ENCODE measurements around the gene VTN. TPM values are rescaled to one million over a fixed set of nuclear protein-coding genes. Genes with fewer than 3 reads are reported as not detected.
A peak's percentile ranks its signal among the peaks of the same experiment; 100 is the strongest.

VTN gene
- total RNA-seq, 1 donor from 2014 or later: 0.25 TPM

DNA sequence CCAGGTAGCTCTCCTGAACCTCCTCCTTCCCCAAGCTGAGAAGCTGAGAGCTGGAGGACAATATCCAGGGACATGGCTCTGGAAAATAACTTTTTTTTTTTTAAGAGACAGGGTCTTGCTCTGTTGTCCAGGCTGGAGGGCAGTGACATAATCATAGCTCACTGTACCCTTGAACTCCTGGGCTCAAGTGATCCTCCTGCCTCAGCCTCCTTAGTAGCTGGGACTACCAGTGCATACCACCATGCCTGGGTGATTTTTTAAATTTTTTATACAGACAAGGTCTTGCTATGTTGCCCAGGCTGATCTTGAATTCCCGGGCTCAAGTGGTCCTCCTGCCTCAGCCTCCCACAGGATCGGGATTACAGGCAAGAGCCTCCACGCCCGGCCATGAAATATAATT is 29.7 kb upstream of the VTN start:
- no peak overlapping the region for H3K4me3 Mint-ChIP-seq (ENCODE audit: unreplicated experiment)
- H3K27ac Mint-ChIP-seq (ENCODE audit: unreplicated experiment): no peak overlapping the region
- H3K36me3 Mint-ChIP-seq (ENCODE audit: unreplicated experiment): peaks cover 4% of the 10 kb centered on the region
- peaks cover 10% of the 10 kb centered on the region for H3K4me1 Mint-ChIP-seq (ENCODE audit: low read depth, unreplicated experiment)
- H3K9me3 Mint-ChIP-seq (ENCODE audit: unreplicated experiment): peaks cover 10% of the 10 kb centered on the region
- peaks cover 19% of the 10 kb centered on the region for H3K27me3 Mint-ChIP-seq (ENCODE audit: unreplicated experiment)
- TF ChIP-seq CTCF (IDR thresholded peaks at IDR 0.05; ENCODE audit: partially characterized antibody, unreplicated experiment): no peak
- no peak for DNase-seq

DNA sequence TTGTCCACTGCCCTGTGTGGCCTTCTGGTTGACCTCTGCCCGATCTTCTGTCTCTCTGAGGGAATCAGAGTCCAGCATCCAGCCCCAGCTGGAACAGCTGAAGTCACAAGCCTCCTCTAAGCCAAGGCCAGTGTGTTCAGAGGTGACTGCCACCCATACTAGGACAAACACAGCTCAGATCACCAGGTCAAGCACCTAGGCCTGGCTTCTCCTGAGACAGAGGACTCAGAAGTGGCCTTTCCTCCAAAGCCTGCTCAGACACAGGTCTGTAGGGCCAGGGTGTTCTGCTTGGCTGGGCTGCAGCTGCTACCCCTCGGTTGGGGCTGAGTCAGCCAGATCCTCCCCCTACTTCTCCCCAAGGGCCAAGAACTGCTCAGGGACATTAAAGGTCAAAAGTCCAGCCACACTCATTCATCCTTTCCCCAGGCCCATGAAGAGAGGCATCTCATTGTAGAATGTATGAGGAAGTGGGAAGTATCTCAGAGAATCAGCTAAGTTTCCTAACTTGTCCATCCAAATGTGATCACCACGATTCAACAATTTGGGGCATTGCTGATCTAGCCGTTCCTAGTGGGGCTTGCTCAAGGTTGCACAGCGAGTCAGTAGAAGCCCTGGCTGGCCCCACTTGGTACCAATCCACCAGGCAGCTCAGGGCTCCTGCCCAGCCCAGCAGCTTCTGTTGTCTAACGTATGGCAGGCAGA is 28.3 kb upstream of the VTN start:
- Mint-ChIP-seq H3K36me3 (ENCODE audit: unreplicated experiment) (peaks cover 11% of the 10 kb centered on the region), H3K4me3 (ENCODE audit: unreplicated experiment) (peak overlapping the region; percentile 48), H3K9me3 (ENCODE audit: unreplicated experiment) (peaks cover 4% of the 10 kb centered on the region), H3K4me1 (ENCODE audit: low read depth, unreplicated experiment) (peaks cover 10% of the 10 kb centered on the region), H3K27me3 (ENCODE audit: unreplicated experiment) (peaks cover 19% of the 10 kb centered on the region), H3K27ac (ENCODE audit: unreplicated experiment) (peak overlapping the region; percentile 85)
- DNase-seq: no peak
- no peak for TF ChIP-seq CTCF (IDR thresholded peaks at IDR 0.05; ENCODE audit: partially characterized antibody, unreplicated experiment)

- Mint-ChIP-seq H3K36me3 (ENCODE audit: unreplicated experiment) (peaks cover 11% of the 10 kb centered on the region), H3K9me3 (ENCODE audit: unreplicated experiment) (peaks cover 4% of the 10 kb centered on the region), H3K27ac (ENCODE audit: unreplicated experiment) (peak overlapping the region; percentile 85), H3K4me1 (ENCODE audit: low read depth, unreplicated experiment) (peaks cover 10% of the 10 kb centered on the region), H3K4me3 (ENCODE audit: unreplicated experiment) (peak overlapping the region; percentile 48), H3K27me3 (ENCODE audit: unreplicated experiment) (peaks cover 19% of the 10 kb centered on the region)
- DNase-seq: no peak
- TF ChIP-seq CTCF (IDR thresholded peaks at IDR 0.05; ENCODE audit: partially characterized antibody, unreplicated experiment): no peak
Measured at GRCh38 chr17:28397687-28398279, 27.7 kb upstream of the VTN start.

- DNase-seq: no peak
- Mint-ChIP-seq H3K4me1 (ENCODE audit: low read depth, unreplicated experiment) (peaks cover 10% of the 10 kb centered on the region), H3K9me3 (ENCODE audit: unreplicated experiment) (no peaks in the 10 kb centered on the region), H3K36me3 (ENCODE audit: unreplicated experiment) (peaks cover 11% of the 10 kb centered on the region), H3K4me3 (ENCODE audit: unreplicated experiment) (no peak overlapping the region), H3K27ac (ENCODE audit: unreplicated experiment) (no peak overlapping the region), H3K27me3 (ENCODE audit: unreplicated experiment) (peaks cover 19% of the 10 kb centered on the region)
- TF ChIP-seq CTCF (IDR thresholded peaks at IDR 0.05; ENCODE audit: partially characterized antibody, unreplicated experiment): no peak
Measured at GRCh38 chr17:28397275-28397674, 27.2 kb upstream of the VTN start.

GRCh38 chr17:28396635-28397239 is 26.6 kb upstream of the VTN start:
- Mint-ChIP-seq H3K4me3 (ENCODE audit: unreplicated experiment) (no peak overlapping the region), H3K36me3 (ENCODE audit: unreplicated experiment) (peaks cover 11% of the 10 kb centered on the region), H3K27ac (ENCODE audit: unreplicated experiment) (no peak overlapping the region), H3K4me1 (ENCODE audit: low read depth, unreplicated experiment) (peaks cover 10% of the 10 kb centered on the region), H3K27me3 (ENCODE audit: unreplicated experiment) (peaks cover 17% of the 10 kb centered on the region), H3K9me3 (ENCODE audit: unreplicated experiment) (no peaks in the 10 kb centered on the region)
- no peak for DNase-seq
- no peak for TF ChIP-seq CTCF (IDR thresholded peaks at IDR 0.05; ENCODE audit: partially characterized antibody, unreplicated experiment)
